GM12892 (cell line): ENCODE results near the gene PIWIL4.

Source experiments
- POLR2A ChIP-seq: IDR thresholded peaks from 2 replicates; pipeline ENCODE4 v1.6.1; 2011; ENCODE audit warnings: low read depth, low read length, control low read depth
- TAF1 ChIP-seq: IDR thresholded peaks from 2 replicates; pipeline ENCODE4 v1.6.1; 2011; ENCODE audit warnings: low read depth, mild to moderate bottlenecking, control low read depth, low read length, borderline replicate concordance

DNA sequence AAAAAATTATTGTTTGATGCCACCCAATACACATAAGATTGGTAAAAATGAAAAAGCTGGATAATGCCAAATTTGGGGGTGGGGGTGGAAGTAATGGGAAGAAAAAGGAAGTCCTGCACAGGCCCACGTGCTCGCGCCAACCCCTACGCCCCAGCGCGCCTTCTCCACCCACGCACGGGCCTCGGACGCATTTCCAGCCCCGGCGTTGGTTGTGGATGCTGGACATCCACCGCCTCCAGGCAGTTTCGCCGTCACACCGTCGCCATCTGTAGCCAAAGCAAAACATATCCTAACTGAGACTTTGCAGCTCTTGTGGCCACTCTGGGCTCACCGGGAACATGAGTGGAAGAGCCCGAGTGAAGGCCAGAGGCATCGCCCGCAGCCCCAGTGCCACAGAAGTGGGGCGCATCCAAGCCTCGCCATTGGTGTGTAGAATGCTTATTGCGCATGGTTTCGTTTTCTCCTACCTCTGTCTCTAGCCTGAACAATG, at the start of gene PIWIL4:
- no peak for TF ChIP-seq TAF1
- TF ChIP-seq POLR2A, result no peak
